ENCODE results near the gene SNX4. TPM values are rescaled to one million over a fixed set of nuclear protein-coding genes. Genes with fewer than 3 reads are reported as not detected.
"Not testable (repeated sequence)": the region's sequence is repeated elsewhere in the genome, so short reads cannot be mapped to it uniquely, and the experiment has no call there.

SNX4 gene
- 35.6 TPM for total RNA-seq (ENCODE audit: unreplicated experiment)
- long read RNA-seq, transcript SNX4-201 (14 exons, 2,513 nt) = major isoform, 30 of 34 reads
- long read RNA-seq, partial matches to known transcripts = 1 of 34 reads
- long read RNA-seq, other reads (novel, unspliced or antisense) = 2 of 34 reads

- peak; percentile 91 for DNase-seq (ENCODE audit: low spot score)
- H3K4me3 Mint-ChIP-seq (ENCODE audit: unreplicated experiment) = peak within 1 kb of the TSS; percentile 99
- peak within 1 kb of the TSS; percentile 94 for H3K27ac Mint-ChIP-seq (ENCODE audit: unreplicated experiment)
- peaks cover 6% of the 10 kb centered on the region for H3K4me1 Mint-ChIP-seq (ENCODE audit: unreplicated experiment)
- H3K9me3 Mint-ChIP-seq (ENCODE audit: unreplicated experiment) = no peaks in the 10 kb centered on the region
- TF ChIP-seq, protein P1, sequence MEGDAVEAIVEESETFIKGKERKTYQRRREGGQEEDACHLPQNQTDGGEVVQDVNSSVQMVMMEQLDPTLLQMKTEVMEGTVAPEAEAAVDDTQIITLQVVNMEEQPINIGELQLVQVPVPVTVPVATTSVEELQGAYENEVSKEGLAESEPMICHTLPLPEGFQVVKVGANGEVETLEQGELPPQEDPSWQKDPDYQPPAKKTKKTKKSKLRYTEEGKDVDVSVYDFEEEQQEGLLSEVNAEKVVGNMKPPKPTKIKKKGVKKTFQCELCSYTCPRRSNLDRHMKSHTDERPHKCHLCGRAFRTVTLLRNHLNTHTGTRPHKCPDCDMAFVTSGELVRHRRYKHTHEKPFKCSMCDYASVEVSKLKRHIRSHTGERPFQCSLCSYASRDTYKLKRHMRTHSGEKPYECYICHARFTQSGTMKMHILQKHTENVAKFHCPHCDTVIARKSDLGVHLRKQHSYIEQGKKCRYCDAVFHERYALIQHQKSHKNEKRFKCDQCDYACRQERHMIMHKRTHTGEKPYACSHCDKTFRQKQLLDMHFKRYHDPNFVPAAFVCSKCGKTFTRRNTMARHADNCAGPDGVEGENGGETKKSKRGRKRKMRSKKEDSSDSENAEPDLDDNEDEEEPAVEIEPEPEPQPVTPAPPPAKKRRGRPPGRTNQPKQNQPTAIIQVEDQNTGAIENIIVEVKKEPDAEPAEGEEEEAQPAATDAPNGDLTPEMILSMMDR (IDR thresholded peaks at IDR 0.05; ENCODE audit: unreplicated experiment) = no peak
- H3K36me3 Mint-ChIP-seq (ENCODE audit: low read depth, unreplicated experiment) = peaks cover 4% of the 10 kb centered on the region
- H3K27me3 Mint-ChIP-seq (ENCODE audit: unreplicated experiment) = peaks cover 2% of the 10 kb centered on the region
Measured at GRCh38 chr3:125519678-125520562, at the start of gene SNX4. Gene SNX4, minus strand, starts transcription at chr3:125520202. Its CDS starts 30 bp downstream, at chr3:125520172.

GRCh38 chr3:125556314-125556713, 36.3 kb upstream of the SNX4 start:
- Mint-ChIP-seq H3K9me3 (ENCODE audit: unreplicated experiment) (no peaks in the 10 kb centered on the region), H3K27me3 (ENCODE audit: unreplicated experiment) (no peaks in the 10 kb centered on the region), H3K36me3 (ENCODE audit: low read depth, unreplicated experiment) (peaks cover 10% of the 10 kb centered on the region), H3K27ac (ENCODE audit: unreplicated experiment) (no peak overlapping the region), H3K4me1 (ENCODE audit: unreplicated experiment) (no peaks in the 10 kb centered on the region), H3K4me3 (ENCODE audit: unreplicated experiment) (no peak overlapping the region)
- TF ChIP-seq, protein P1 (IDR thresholded peaks at IDR 0.05; ENCODE audit: unreplicated experiment) = no peak
- DNase-seq (ENCODE audit: low spot score) = no peak

DNA sequence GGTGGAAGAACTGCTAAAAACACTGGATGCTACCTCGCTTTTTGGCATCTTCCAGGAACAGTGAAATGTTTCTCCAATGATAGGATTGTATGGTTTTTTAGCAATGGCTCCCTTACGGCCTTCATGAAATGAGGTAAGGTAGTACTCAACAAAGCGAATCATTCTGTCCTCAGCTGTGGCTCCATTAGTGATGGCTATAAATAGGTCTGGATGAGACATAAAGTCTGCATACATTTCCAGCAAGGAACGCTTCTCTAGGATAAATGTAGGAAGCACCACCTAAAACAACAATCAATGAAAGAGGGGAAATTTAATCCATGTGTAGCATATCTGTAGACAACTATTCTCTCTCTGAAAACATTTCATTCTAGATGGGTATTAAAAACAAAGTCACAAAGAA, 32.4 kb upstream of the SNX4 start:
- Mint-ChIP-seq H3K4me3 (ENCODE audit: unreplicated experiment) (no peak overlapping the region), H3K9me3 (ENCODE audit: unreplicated experiment) (no peaks in the 10 kb centered on the region), H3K36me3 (ENCODE audit: low read depth, unreplicated experiment) (peaks cover 5% of the 10 kb centered on the region), H3K27me3 (ENCODE audit: unreplicated experiment) (no peaks in the 10 kb centered on the region), H3K4me1 (ENCODE audit: unreplicated experiment) (no peaks in the 10 kb centered on the region), H3K27ac (ENCODE audit: unreplicated experiment) (no peak overlapping the region)
- DNase-seq (ENCODE audit: low spot score) = no peak
- TF ChIP-seq, protein P1 (IDR thresholded peaks at IDR 0.05; ENCODE audit: unreplicated experiment) = no peak

DNA sequence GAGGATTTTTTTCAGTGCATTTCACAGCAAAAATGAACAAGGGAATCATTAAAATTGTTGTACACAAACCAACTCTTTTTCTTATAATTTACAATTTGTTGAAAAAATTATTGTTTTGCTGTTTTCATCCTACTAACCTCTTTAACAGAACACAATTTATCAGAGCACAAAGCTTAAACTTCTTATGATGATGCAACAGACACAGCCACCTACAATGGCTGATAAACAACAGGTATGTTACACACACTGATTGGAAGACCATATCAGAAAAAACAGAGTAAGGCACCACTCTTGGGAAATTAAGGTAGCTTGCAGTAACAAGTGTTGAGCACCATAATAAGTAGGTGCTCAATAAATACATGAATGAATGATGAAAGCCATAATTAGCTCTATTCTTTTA, 8.9 kb upstream of the SNX4 start:
- H3K27me3 Mint-ChIP-seq (ENCODE audit: unreplicated experiment) = peaks cover 1% of the 10 kb centered on the region
- no peak overlapping the region for H3K4me3 Mint-ChIP-seq (ENCODE audit: unreplicated experiment)
- H3K36me3 Mint-ChIP-seq (ENCODE audit: low read depth, unreplicated experiment) = peaks cover 16% of the 10 kb centered on the region
- H3K9me3 Mint-ChIP-seq (ENCODE audit: unreplicated experiment) = no peaks in the 10 kb centered on the region
- H3K27ac Mint-ChIP-seq (ENCODE audit: unreplicated experiment) = no peak overlapping the region
- no peaks in the 10 kb centered on the region for H3K4me1 Mint-ChIP-seq (ENCODE audit: unreplicated experiment)
- TF ChIP-seq, protein P1 (IDR thresholded peaks at IDR 0.05; ENCODE audit: unreplicated experiment) = no peak
- DNase-seq (ENCODE audit: low spot score) = no peak

DNA sequence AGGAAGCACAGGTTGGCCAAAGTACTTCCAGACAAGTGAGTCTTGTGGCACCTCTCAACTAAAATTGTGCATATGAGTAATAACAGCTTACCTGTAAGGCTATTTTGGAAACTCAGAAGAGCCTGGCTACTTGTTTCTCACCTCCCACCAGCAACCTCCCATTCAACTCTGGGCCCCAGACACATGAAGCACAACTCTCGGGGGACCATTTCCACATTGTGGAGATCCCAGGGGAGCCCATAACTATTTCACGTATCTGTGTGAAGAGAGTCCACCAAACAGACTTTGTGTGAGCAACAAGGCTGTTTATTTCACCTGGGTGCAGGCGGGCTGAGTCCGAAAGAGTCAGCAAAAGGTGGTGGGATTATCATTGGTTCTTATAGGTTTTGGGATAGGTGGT, 5.2 kb upstream of the SNX4 start:
- no peak overlapping the region for H3K4me3 Mint-ChIP-seq (ENCODE audit: unreplicated experiment)
- TF ChIP-seq, protein P1 (IDR thresholded peaks at IDR 0.05; ENCODE audit: unreplicated experiment) = no peak
- no peaks in the 10 kb centered on the region for H3K4me1 Mint-ChIP-seq (ENCODE audit: unreplicated experiment)
- no peak overlapping the region for H3K27ac Mint-ChIP-seq (ENCODE audit: unreplicated experiment)
- DNase-seq (ENCODE audit: low spot score) = no peak
- no peaks in the 10 kb centered on the region for H3K9me3 Mint-ChIP-seq (ENCODE audit: unreplicated experiment)
- no peaks in the 10 kb centered on the region for H3K27me3 Mint-ChIP-seq (ENCODE audit: unreplicated experiment)
- H3K36me3 Mint-ChIP-seq (ENCODE audit: low read depth, unreplicated experiment) = peaks cover 10% of the 10 kb centered on the region

GRCh38 chr3:125520563-125520919, 539 bp upstream of the SNX4 start:
- not testable (repeated sequence) for H3K36me3 Mint-ChIP-seq (ENCODE audit: low read depth, unreplicated experiment); DNase-seq (ENCODE audit: low spot score); H3K27me3 Mint-ChIP-seq (ENCODE audit: unreplicated experiment); H3K9me3 Mint-ChIP-seq (ENCODE audit: unreplicated experiment); H3K4me1 Mint-ChIP-seq (ENCODE audit: unreplicated experiment)
- Mint-ChIP-seq H3K4me3 (ENCODE audit: unreplicated experiment) (peak overlapping the region; percentile 99), H3K27ac (ENCODE audit: unreplicated experiment) (peak overlapping the region; percentile 94)
